GM23248 (cell line): ENCODE measurements around the gene AKIRIN1. TPM values are rescaled to one million over a fixed set of nuclear protein-coding genes. Genes with fewer than 3 reads are reported as not detected.

ENCODE experiments used
- DNase-seq: peaks from one replicate; pipeline ENCODE4 v3.0.0-alpha.2; 2015
- H2AFZ ChIP-seq: fragments of 200-600 bp; sonication (generic); 2 replicates; pipeline ENCODE4 v1.6.1; 2016; ENCODE audit warnings: antibody characterized with exemption
- H3F3A ChIP-seq: fragments of 200-600 bp; sonication (generic); 2 replicates; pipeline ENCODE4 v1.6.1; 2016; ENCODE audit warnings: mild to moderate bottlenecking, antibody characterized with exemption, mixed run types; ENCODE audit not compliant: insufficient read depth
- H3K27ac ChIP-seq: fragments of 200-600 bp; sonication (generic); 2 replicates; pipeline ENCODE4 v1.5.1; 2016; ENCODE audit warnings: mild to moderate bottlenecking
- H3K27me3 ChIP-seq: fragments of 200-600 bp; sonication (generic); replicated peaks from 2 replicates; pipeline ENCODE4 v1.6.1; 2016; ENCODE audit warnings: mild to moderate bottlenecking; ENCODE audit not compliant: insufficient read depth
- H3K36me3 ChIP-seq: fragments of 200-600 bp; sonication (generic); 2 replicates; pipeline ENCODE4 v1.6.1; 2016; ENCODE audit warnings: low read depth, mild to moderate bottlenecking
- H3K4me1 ChIP-seq: fragments of 200-600 bp; sonication (generic); 2 replicates; pipeline ENCODE4 v1.6.1; 2016; ENCODE audit warnings: mild to moderate bottlenecking; ENCODE audit not compliant: insufficient read depth
- H3K4me2 ChIP-seq: fragments of 200-600 bp; sonication (generic); one replicate; pipeline ENCODE4 v1.6.1; 2016; ENCODE audit warnings: mild to moderate bottlenecking; ENCODE audit not compliant: unreplicated experiment
- H3K4me3 ChIP-seq: fragments of 200-600 bp; sonication (generic); 2 replicates; pipeline ENCODE4 v1.5.1; 2016; ENCODE audit warnings: mild to moderate bottlenecking
- H3K79me2 ChIP-seq: fragments of 200-600 bp; sonication (generic); 2 replicates; pipeline ENCODE4 v1.6.1; 2016; ENCODE audit warnings: mild to moderate bottlenecking; ENCODE audit not compliant: insufficient read depth
- H3K9ac ChIP-seq: fragments of 200-600 bp; sonication (generic); 2 replicates; pipeline ENCODE4 v1.6.1; 2016; ENCODE audit warnings: mild to moderate bottlenecking
- H3K9me2 ChIP-seq: fragments of 200-600 bp; sonication (generic); 2 replicates; pipeline ENCODE4 v1.6.1; 2016; ENCODE audit warnings: mixed run types, mild to moderate bottlenecking, moderate library complexity; ENCODE audit not compliant: insufficient read depth
- H3K9me3 ChIP-seq: fragments of 200-600 bp; sonication (generic); one replicate; pipeline ENCODE4 v1.6.1; 2017; ENCODE audit warnings: low read depth
- H4K20me1 ChIP-seq: fragments of 200-600 bp; sonication (generic); 2 replicates; pipeline ENCODE4 v1.6.0; 2016; ENCODE audit not compliant: insufficient read depth
- EZH2 ChIP-seq: fragments of 200-600 bp; sonication (generic); IDR thresholded peaks from 2 replicates; pipeline ENCODE4 v1.6.1; 2018; ENCODE audit warnings: antibody characterized with exemption, mild to moderate bottlenecking; ENCODE audit not compliant: insufficient read depth, poor library complexity, severe bottlenecking
- EZH2phosphoT487 ChIP-seq: fragments of 200-600 bp; sonication (generic); IDR thresholded peaks from 2 replicates; pipeline ENCODE4 v1.6.1; 2018; ENCODE audit warnings: antibody characterized with exemption, moderate library complexity, mild to moderate bottlenecking, low read depth; ENCODE audit not compliant: insufficient read depth
- WGBS, 2 experiments: methylation state at CpG; one replicate each; pipeline ENCODE4 v1.1.6; 2015 to 2017; ENCODE audit warnings: low lambda C conversion rate in 2 of 2, low coverage in 1 of 2; ENCODE audit errors: missing lambda C conversion rate in 2 of 2; 5-methylcytosine and 5-hydroxymethylcytosine counted together
- in situ Hi-C: fragments of 300-500 bp; cut with MboI; formaldehyde crosslinking; loops from 2 replicates; pipeline ENCODE4 v1.15.0; 2020
- polyA plus RNA-seq: library from polyadenylated mRNA; unstranded; fragments of >200 nt; fragmentation: Nextera tagmentation; extraction: Ambion mirVana; gene quantifications from 2 replicates; pipeline ENCODE4 v1.2.1, GENCODE V29; 2016
- total RNA-seq: library from RNA; depleted of rRNA; stranded (reverse); fragments of >200 nt; shearing (Covaris generic); gene quantifications from 2 replicates; pipeline ENCODE4 v1.2.3, GENCODE V29; 2014

AKIRIN1 gene
- total and polyA plus RNA-seq, 2 experiments from 2014 or later: 68.5 to 69.7 TPM

DNA sequence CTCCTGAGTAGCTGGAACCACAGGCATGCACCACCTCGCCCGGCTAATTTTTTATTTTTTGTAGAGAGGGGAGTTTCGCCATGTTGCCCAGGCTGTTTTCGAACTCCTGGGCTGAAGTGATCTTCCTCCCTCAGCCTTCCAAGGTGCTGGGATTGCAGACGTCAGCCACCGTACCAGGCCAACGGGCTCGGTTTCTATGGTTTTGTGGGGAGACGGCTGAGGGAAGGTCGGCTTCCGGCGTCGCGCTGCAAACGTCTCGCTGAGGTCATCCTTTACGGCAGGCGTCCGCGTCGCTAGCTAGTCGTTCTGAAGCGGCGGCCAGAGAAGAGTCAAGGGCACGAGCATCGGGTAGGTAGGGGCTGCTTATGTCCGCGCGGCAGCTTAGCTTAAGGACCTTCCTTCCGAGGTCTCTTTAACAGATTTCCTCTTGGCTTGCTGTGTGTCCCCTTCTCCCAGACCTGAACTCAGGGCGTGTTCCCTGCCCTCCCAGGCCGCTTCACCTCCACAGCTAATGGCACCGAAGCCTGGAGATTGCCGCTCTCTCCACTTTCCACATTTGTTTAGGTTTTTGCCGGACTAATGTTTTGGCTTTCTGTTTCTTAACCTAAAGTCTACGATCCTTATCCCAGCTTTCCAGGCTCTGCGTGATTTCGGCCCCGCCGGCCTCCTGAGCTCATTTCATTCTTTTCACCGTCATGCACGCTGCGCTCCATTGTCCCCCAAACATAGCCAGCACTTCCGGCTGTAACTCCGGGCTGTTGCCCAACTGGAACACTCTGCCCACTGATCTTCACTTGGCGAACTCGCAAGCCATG, 35.2 kb downstream of the AKIRIN1 start, which contains the start of gene NDUFS5:
Gene NDUFS5, plus strand, starts transcription at position 300 of the 815 bp plus-strand sequence. CDS start 2,375 bp downstream, outside the sequence.
- 1% methylated on average over 47 of the region's 47 CpGs for WGBS, 2 experiments
- H2AFZ ChIP-seq: peak within 1 kb of the TSS; percentile 99
- H3K4me1 ChIP-seq: peaks cover 5% of the 10 kb centered on the region
- no peaks in the 10 kb centered on the region for H3K9me2 ChIP-seq
- H3K4me3 ChIP-seq: peak within 1 kb of the TSS; percentile 96
- peak; percentile 98 for DNase-seq
- H3K36me3 ChIP-seq: peaks cover 16% of the 10 kb centered on the region
- H4K20me1 ChIP-seq: no peaks in the 10 kb centered on the region
- H3K79me2 ChIP-seq: peaks cover 46% of the 10 kb centered on the region
- peak within 1 kb of the TSS; percentile 100 for H3K27ac ChIP-seq
- no peaks in the 10 kb centered on the region for H3K9me3 ChIP-seq
- peak within 1 kb of the TSS; percentile 93 for H3K4me2 ChIP-seq
- TF ChIP-seq EZH2phosphoT487 (no peak), EZH2 (no peak)
- H3K27me3 ChIP-seq: no peaks in the 10 kb centered on the region
- peak within 1 kb of the TSS; percentile 100 for H3K9ac ChIP-seq
- in situ Hi-C loops: no loop called here
- peaks cover 21% of the 10 kb centered on the region for H3F3A ChIP-seq

GRCh38 chr1:39026866-39027507, 35.9 kb downstream of the AKIRIN1 start:
- Histone ChIP-seq H2AFZ (peak overlapping the region; percentile 99), H3K36me3 (peaks cover 23% of the 10 kb centered on the region), H3K27me3 (no peaks in the 10 kb centered on the region), H3K4me2 (peak overlapping the region; percentile 93), H4K20me1 (no peaks in the 10 kb centered on the region; the same call in 1 of the 2 replicates), H3K4me1 (peaks cover 5% of the 10 kb centered on the region), H3F3A (peaks cover 28% of the 10 kb centered on the region), H3K4me3 (peak overlapping the region; percentile 96), H3K9ac (peak overlapping the region; percentile 100), H3K27ac (peak overlapping the region; percentile 100), H3K9me2 (no peaks in the 10 kb centered on the region), H3K9me3 (no peaks in the 10 kb centered on the region), H3K79me2 (peaks cover 53% of the 10 kb centered on the region)
- no peak for DNase-seq
- in situ Hi-C loops: no loop called here
- WGBS, 2 experiments: 27 to 28% methylated on average over 30 of the region's 30 CpGs
- TF ChIP-seq EZH2phosphoT487 (no peak), EZH2 (no peak)

DNA sequence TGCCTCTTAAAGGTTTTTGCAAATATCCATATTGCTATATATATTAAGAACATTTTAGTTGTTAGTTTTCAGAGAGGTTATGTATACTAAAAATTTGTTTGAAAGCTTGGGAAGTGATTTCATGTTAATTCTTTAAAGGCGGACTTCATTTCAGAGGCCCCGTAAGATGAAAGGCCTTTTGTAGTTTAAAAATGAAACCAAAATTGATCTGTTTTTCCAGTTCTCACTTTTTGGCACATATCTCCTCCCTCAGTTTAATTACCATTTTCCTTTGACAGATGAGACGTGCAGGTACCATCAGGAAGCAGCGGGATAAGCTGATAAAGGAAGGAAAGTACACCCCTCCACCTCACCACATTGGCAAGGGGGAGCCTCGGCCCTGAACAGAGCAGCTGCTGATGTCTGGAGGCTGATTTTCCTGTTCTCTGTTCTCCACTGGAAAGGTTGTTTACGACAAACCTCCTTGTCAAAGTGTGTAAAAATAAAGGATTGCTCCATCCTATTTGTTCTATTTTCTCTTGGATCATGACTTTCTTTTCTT, 43.1 kb downstream of the AKIRIN1 start:
- no peak for DNase-seq
- no peaks in the 10 kb centered on the region for H3K9me2 ChIP-seq
- no peaks in the 10 kb centered on the region for H3K27me3 ChIP-seq
- no peak overlapping the region for H3K9ac ChIP-seq
- no peak overlapping the region for H3K4me3 ChIP-seq
- 93 to 96% methylated on average over 6 of the region's 6 CpGs for WGBS, 2 experiments
- H4K20me1 ChIP-seq: no peaks in the 10 kb centered on the region; the same call in none of the 2 replicates
- no peaks in the 10 kb centered on the region for H3K4me1 ChIP-seq
- H2AFZ ChIP-seq: no peak overlapping the region
- H3K27ac ChIP-seq: no peak overlapping the region
- H3K9me3 ChIP-seq: no peaks in the 10 kb centered on the region
- peaks cover 51% of the 10 kb centered on the region for H3K79me2 ChIP-seq
- in situ Hi-C loops: no loop called here
- H3F3A ChIP-seq: peaks cover 32% of the 10 kb centered on the region
- H3K4me2 ChIP-seq: no peak overlapping the region
- no peak for TF ChIP-seq EZH2
- TF ChIP-seq EZH2phosphoT487: no peak
- peaks cover 41% of the 10 kb centered on the region for H3K36me3 ChIP-seq

GRCh38 chr1:39036678-39037077, 45.6 kb downstream of the AKIRIN1 start:
- WGBS, 2 experiments: 80% methylated on average over 5 of the region's 5 CpGs
- H3K4me2 ChIP-seq: no peak overlapping the region
- H3K9me3 ChIP-seq: no peaks in the 10 kb centered on the region
- no peak for TF ChIP-seq EZH2phosphoT487
- TF ChIP-seq EZH2: no peak
- no peak for DNase-seq
- peaks cover 36% of the 10 kb centered on the region for H3K36me3 ChIP-seq
- H3K4me3 ChIP-seq: no peak overlapping the region
- no peaks in the 10 kb centered on the region for H3K4me1 ChIP-seq
- H3K27ac ChIP-seq: no peak overlapping the region
- no peak overlapping the region for H3K9ac ChIP-seq
- H3K9me2 ChIP-seq: no peaks in the 10 kb centered on the region
- in situ Hi-C loops: no loop called here
- no peaks in the 10 kb centered on the region for H3K27me3 ChIP-seq
- no peak overlapping the region for H2AFZ ChIP-seq
- H3F3A ChIP-seq: peaks cover 26% of the 10 kb centered on the region
- peaks cover 26% of the 10 kb centered on the region for H3K79me2 ChIP-seq
- H4K20me1 ChIP-seq: no peaks in the 10 kb centered on the region; the same call in none of the 2 replicates
